Endothelial cell (in vitro differentiated cells): ENCODE measurements around the gene GSC2. TPM values are rescaled to one million over a fixed set of nuclear protein-coding genes. Genes with fewer than 3 reads are reported as not detected.

ENCODE experiments used
- DNase-seq: peaks from one replicate; pipeline ENCODE4 v3.0.0; 2021; ENCODE audit warnings: low spot score
- H3K27ac Mint-ChIP-seq: one replicate; pipeline ENCODE4 v1.8.0; 2021; ENCODE audit warnings: mixed read lengths, inconsistent platforms; ENCODE audit not compliant: unreplicated experiment
- H3K27me3 Mint-ChIP-seq: one replicate; pipeline ENCODE4 v1.8.0; 2021; ENCODE audit warnings: mild to moderate bottlenecking, moderate library complexity, mixed read lengths, inconsistent platforms; ENCODE audit not compliant: unreplicated experiment
- H3K36me3 Mint-ChIP-seq: one replicate; pipeline ENCODE4 v1.8.0; 2021; ENCODE audit warnings: mild to moderate bottlenecking, low read depth, mixed read lengths, inconsistent platforms; ENCODE audit not compliant: unreplicated experiment
- H3K4me1 Mint-ChIP-seq: one replicate; pipeline ENCODE4 v1.8.0; 2021; ENCODE audit warnings: mild to moderate bottlenecking, mixed read lengths, inconsistent platforms; ENCODE audit not compliant: unreplicated experiment
- H3K4me3 Mint-ChIP-seq: one replicate; pipeline ENCODE4 v1.8.0; 2021; ENCODE audit warnings: mild to moderate bottlenecking, mixed read lengths, inconsistent platforms; ENCODE audit not compliant: unreplicated experiment
- H3K9me3 Mint-ChIP-seq: one replicate; pipeline ENCODE4 v1.8.0; 2021; ENCODE audit warnings: mixed read lengths, inconsistent platforms; ENCODE audit not compliant: unreplicated experiment
- CTCF ChIP-seq: fragments of 200-600 bp; sonication (generic); IDR thresholded peaks from one replicate; pipeline ENCODE4 v1.5.0; 2021; ENCODE audit warnings: antibody characterized with exemption; ENCODE audit not compliant: unreplicated experiment
- total RNA-seq: library from RNA; stranded (reverse); fragmentation: NEBNext Ultra II Directional; extraction: Animal tissue kit (Norgen Biotek cat#: 25700); gene quantifications from one replicate; pipeline ENCODE4 v1.2.1, GENCODE V29; 2021; ENCODE audit not compliant: unreplicated experiment

Gene GSC2
- total RNA-seq, 1 donor from 2014 or later = not detected

- H3K27ac Mint-ChIP-seq = no peak overlapping the region
- peaks cover 3% of the 10 kb centered on the region for H3K36me3 Mint-ChIP-seq
- H3K27me3 Mint-ChIP-seq = peaks cover 10% of the 10 kb centered on the region
- no peaks in the 10 kb centered on the region for H3K9me3 Mint-ChIP-seq
- H3K4me1 Mint-ChIP-seq = peaks cover 5% of the 10 kb centered on the region
- DNase-seq = no peak
- H3K4me3 Mint-ChIP-seq = no peak overlapping the region
- no peak for TF ChIP-seq CTCF
Observed at GRCh38 chr22:19180740-19181410, 30.8 kb upstream of the GSC2 start.

DNA sequence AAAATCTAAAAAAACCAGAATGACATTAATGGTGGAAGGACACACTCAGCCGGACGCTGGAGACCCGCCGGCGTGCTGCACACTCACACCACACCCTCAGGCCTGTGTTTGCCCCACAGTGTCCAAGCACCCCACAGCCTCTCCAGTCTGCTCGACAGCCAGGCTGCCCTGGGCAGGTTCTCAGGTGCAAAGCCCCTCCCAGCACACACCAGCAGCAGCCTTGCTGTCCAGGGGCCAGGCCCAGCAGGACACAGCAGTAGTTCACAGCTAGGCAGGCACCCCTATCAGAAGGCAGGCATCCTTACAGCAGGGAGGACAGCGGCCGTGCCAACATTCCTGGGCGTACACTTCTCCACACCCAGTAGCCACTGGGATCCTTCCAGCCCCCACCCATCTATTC, 30.1 kb upstream of the GSC2 start:
- H3K36me3 Mint-ChIP-seq = peaks cover 3% of the 10 kb centered on the region
- no peaks in the 10 kb centered on the region for H3K9me3 Mint-ChIP-seq
- no peak for TF ChIP-seq CTCF
- peaks cover 5% of the 10 kb centered on the region for H3K4me1 Mint-ChIP-seq
- H3K4me3 Mint-ChIP-seq = no peak overlapping the region
- H3K27ac Mint-ChIP-seq = no peak overlapping the region
- peaks cover 7% of the 10 kb centered on the region for H3K27me3 Mint-ChIP-seq
- DNase-seq = no peak

DNA sequence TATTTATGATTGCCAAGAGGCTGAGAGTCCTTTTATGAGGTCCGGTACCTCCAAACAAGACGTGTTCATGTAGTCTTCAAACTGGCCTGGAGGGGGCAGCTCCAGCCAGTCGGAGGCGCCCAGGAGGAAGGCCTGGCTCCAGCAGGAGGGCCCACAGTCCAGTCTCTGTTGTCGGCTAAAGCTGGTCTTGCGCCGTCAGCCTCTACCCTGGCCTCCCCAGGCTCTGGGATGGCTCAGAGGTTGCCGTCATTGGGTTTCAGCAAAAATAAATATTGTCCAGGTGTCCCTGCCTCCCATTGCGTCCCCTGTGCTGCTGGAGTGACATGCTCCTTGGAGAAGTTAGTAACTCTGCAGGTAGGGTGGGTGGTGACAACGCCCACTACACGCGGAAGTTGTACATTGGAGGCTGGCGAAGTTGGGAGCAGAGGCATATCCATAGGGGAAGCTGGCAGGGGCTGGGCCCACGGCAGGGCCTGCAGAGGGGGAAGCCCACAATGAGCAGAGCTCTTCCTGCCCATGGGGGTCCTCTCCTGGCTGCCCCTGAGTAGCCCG, 29.5 kb upstream of the GSC2 start:
- Mint-ChIP-seq H3K9me3 (no peaks in the 10 kb centered on the region), H3K27me3 (peaks cover 5% of the 10 kb centered on the region), H3K36me3 (peaks cover 3% of the 10 kb centered on the region), H3K4me3 (peak overlapping the region; percentile 87), H3K27ac (no peak overlapping the region), H3K4me1 (peaks cover 5% of the 10 kb centered on the region)
- peak; percentile 56 for TF ChIP-seq CTCF
- DNase-seq = peak; percentile 71

DNA sequence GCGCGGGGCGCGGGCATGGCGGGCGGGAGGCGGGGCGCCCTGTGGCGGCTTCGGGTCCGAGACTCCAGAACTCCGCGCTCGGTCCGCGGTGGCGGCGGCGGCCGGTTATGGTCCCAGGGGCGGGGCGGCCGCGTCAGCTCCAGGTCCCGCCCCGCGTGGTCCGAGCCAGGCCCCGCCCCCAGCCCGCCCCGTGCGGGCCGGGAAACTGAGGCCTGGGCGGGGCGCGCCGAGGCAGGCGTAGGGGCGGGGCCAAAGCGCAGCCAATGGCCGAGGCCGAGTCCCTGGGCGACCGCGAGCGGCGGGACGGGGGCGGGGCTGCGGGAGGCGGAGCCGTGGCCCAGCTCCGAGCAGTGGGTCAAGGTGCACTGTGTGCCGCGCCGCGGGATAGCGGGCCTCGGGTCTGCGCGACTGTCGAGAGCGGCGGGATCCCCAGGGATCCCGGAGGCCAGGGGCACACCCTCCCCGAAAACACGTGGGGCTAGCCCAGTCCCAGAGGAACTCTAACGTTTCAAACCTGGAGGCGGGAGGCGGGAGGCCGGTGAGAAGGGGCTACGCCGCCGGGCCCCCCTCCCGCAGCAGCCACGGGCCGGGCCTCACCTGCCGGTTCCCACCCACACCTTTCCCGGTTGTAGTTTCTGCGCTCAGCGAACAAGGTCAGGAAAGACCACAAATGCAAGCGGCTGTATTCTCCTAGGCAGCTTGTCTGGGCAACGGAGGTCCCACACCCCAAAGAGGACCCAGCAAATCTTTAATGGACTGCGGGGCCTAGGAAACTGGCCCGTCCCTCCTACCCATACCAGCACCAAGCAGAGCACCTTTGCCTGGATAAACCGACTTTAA, 28.8 kb upstream of the GSC2 start, which contains the start of gene SLC25A1:
Gene SLC25A1 (minus strand): TSS at position 80 of the 840 bp plus-strand sequence. CDS start 63 bp downstream, at position 17.
- Mint-ChIP-seq H3K4me1 (peaks cover 5% of the 10 kb centered on the region), H3K4me3 (peak within 1 kb of the TSS; percentile 88), H3K27ac (peak within 1 kb of the TSS; percentile 24), H3K27me3 (peaks cover 3% of the 10 kb centered on the region), H3K9me3 (no peaks in the 10 kb centered on the region), H3K36me3 (peaks cover 3% of the 10 kb centered on the region)
- peak; percentile 93 for DNase-seq
- no peak for TF ChIP-seq CTCF
